ENCODE results near the gene TCAP. TPM values are rescaled to one million over a fixed set of nuclear protein-coding genes. Genes with fewer than 3 reads are reported as not detected.

Gene TCAP
- total RNA-seq, 1 donor from 2014 or later, result 0.98 TPM

DNA sequence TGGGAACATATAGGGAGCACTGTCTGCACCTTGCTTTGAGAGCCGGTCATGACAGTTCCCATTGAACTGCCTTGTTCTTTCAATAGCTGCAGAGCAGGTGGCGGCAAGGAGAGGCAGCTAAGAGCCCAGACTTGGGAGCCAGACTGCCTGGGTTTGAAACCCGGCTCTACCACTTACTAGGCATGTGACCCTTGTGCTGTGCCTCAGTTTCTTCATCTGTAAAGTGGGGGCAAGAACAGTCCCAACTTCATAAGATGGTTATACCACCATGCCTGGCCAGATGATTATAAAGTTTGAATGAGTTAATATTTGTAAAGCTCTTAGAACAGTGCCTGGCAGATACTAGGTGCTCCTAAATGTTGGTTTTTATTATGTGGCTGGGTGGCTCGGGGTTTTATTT, 49.1 kb downstream of the TCAP start:
- Mint-ChIP-seq H3K9me3 (ENCODE audit: unreplicated experiment) (no peaks in the 10 kb centered on the region), H3K4me1 (ENCODE audit: low read depth, unreplicated experiment) (no peaks in the 10 kb centered on the region), H3K4me3 (ENCODE audit: unreplicated experiment) (no peak overlapping the region), H3K27ac (ENCODE audit: unreplicated experiment) (no peak overlapping the region), H3K36me3 (ENCODE audit: low read depth, unreplicated experiment) (peaks cover 7% of the 10 kb centered on the region), H3K27me3 (ENCODE audit: low read depth, unreplicated experiment) (no peaks in the 10 kb centered on the region)
- Histone ChIP-seq H3K4me3 (ENCODE audit: insufficient read depth, low read depth, low read length) (no peak overlapping the region), H3K79me2 (ENCODE audit: insufficient read depth, low read length) (no peaks in the 10 kb centered on the region), H3K9ac (ENCODE audit: low read length) (no peak overlapping the region), H3K9me3 (ENCODE audit: insufficient read depth, low read depth, low read length) (no peaks in the 10 kb centered on the region), H3K27me3 (ENCODE audit: insufficient read depth, low read length) (no peaks in the 10 kb centered on the region), H3K4me1 (ENCODE audit: insufficient read depth, low read length) (no peaks in the 10 kb centered on the region), H3K4me2 (ENCODE audit: low read length) (no peak overlapping the region), H3K36me3 (ENCODE audit: insufficient read depth, low read length) (peaks cover 17% of the 10 kb centered on the region), H4K20me1 (ENCODE audit: insufficient read depth, low read length) (peaks cover 6% of the 10 kb centered on the region), H3K27ac (ENCODE audit: low read depth, low read length) (no peak overlapping the region), H2AFZ (ENCODE audit: low read depth, low read length) (no peak overlapping the region)
- no peak for DNase-seq (ENCODE audit: low read depth)
- TF ChIP-seq, protein P1, sequence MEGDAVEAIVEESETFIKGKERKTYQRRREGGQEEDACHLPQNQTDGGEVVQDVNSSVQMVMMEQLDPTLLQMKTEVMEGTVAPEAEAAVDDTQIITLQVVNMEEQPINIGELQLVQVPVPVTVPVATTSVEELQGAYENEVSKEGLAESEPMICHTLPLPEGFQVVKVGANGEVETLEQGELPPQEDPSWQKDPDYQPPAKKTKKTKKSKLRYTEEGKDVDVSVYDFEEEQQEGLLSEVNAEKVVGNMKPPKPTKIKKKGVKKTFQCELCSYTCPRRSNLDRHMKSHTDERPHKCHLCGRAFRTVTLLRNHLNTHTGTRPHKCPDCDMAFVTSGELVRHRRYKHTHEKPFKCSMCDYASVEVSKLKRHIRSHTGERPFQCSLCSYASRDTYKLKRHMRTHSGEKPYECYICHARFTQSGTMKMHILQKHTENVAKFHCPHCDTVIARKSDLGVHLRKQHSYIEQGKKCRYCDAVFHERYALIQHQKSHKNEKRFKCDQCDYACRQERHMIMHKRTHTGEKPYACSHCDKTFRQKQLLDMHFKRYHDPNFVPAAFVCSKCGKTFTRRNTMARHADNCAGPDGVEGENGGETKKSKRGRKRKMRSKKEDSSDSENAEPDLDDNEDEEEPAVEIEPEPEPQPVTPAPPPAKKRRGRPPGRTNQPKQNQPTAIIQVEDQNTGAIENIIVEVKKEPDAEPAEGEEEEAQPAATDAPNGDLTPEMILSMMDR (IDR thresholded peaks at IDR 0.05; ENCODE audit: insufficient read depth, low read depth, low read length), result no peak
- no peak for TF ChIP-seq EZH2 (IDR thresholded peaks at IDR 0.05; ENCODE audit: insufficient read depth, low read length)
- FAIRE-seq, result no peak

DNA sequence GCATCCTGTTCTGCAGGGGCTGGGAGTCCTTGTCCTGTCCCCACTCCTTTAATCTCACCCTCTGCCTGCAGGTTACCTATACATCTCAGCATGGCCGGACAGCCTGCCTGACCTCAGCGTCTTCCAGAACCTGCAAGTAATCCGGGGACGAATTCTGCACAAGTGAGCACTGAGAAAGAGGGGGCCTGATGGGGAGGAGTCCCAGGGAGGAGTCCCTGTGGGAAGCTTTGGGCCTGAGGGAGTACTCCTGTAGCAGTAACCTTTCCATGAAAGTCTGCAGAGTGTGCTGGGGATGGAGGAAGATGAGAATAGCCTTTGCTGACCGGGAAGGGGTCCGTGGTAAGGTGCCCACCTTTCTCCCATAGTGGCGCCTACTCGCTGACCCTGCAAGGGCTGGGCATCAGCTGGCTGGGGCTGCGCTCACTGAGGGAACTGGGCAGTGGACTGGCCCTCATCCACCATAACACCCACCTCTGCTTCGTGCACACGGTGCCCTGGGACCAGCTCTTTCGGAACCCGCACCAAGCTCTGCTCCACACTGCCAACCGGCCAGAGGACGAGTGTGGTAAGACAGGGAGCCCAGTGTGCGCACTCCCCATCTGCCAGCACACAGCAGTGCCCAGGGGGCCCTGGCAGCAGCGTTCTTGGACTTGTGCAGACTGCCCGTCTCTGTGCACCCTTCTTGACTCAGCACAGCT, 50.4 kb downstream of the TCAP start:
- TF ChIP-seq EZH2 (IDR thresholded peaks at IDR 0.05; ENCODE audit: insufficient read depth, low read length), result no peak
- TF ChIP-seq, protein P1 (IDR thresholded peaks at IDR 0.05; ENCODE audit: insufficient read depth, low read depth, low read length), result no peak
- Histone ChIP-seq H3K4me1 (ENCODE audit: insufficient read depth, low read length) (no peaks in the 10 kb centered on the region), H3K36me3 (ENCODE audit: insufficient read depth, low read length) (peaks cover 15% of the 10 kb centered on the region), H3K4me3 (ENCODE audit: insufficient read depth, low read depth, low read length) (no peak overlapping the region), H3K4me2 (ENCODE audit: low read length) (no peak overlapping the region), H2AFZ (ENCODE audit: low read depth, low read length) (no peak overlapping the region), H3K9ac (ENCODE audit: low read length) (no peak overlapping the region), H4K20me1 (ENCODE audit: insufficient read depth, low read length) (peaks cover under 1% of the 10 kb centered on the region), H3K9me3 (ENCODE audit: insufficient read depth, low read depth, low read length) (no peaks in the 10 kb centered on the region), H3K27me3 (ENCODE audit: insufficient read depth, low read length) (no peaks in the 10 kb centered on the region), H3K79me2 (ENCODE audit: insufficient read depth, low read length) (no peaks in the 10 kb centered on the region), H3K27ac (ENCODE audit: low read depth, low read length) (no peak overlapping the region)
- no peak for DNase-seq (ENCODE audit: low read depth)
- H3K9me3 Mint-ChIP-seq (ENCODE audit: unreplicated experiment), result no peaks in the 10 kb centered on the region
- no peaks in the 10 kb centered on the region for H3K4me1 Mint-ChIP-seq (ENCODE audit: low read depth, unreplicated experiment)
- peaks cover 11% of the 10 kb centered on the region for H3K36me3 Mint-ChIP-seq (ENCODE audit: low read depth, unreplicated experiment)
- H3K27ac Mint-ChIP-seq (ENCODE audit: unreplicated experiment), result no peak overlapping the region
- H3K4me3 Mint-ChIP-seq (ENCODE audit: unreplicated experiment), result no peak overlapping the region
- no peaks in the 10 kb centered on the region for H3K27me3 Mint-ChIP-seq (ENCODE audit: low read depth, unreplicated experiment)
- FAIRE-seq, result no peak

Other genes with a start within 250 kb of the TCAP start
- gene MED1, start 214.1 kb upstream of the TCAP start, total RNA-seq, result 43.8 and 46.6 TPM in 2 replicates
- gene CDK12, start 203.9 kb upstream of the TCAP start, total RNA-seq, result 55.7 and 56.6 TPM in 2 replicates
- not detected in 2 replicates for gene NEUROD2, start 57.4 kb upstream of the TCAP start, total RNA-seq
- 0.26 and 0.39 TPM in 2 replicates for gene PPP1R1B, start 38.4 kb upstream of the TCAP start, total RNA-seq
- 51.2 and 62.1 TPM in 2 replicates for gene STARD3, start 28.2 kb upstream of the TCAP start, total RNA-seq
- 0.59 and 1.5 TPM in 2 replicates for gene PNMT, start 3.1 kb downstream of the TCAP start, total RNA-seq
- 12.2 and 15.6 TPM in 2 replicates for gene PGAP3, start 22.7 kb downstream of the TCAP start, total RNA-seq
- gene ERBB2, start 34.7 kb downstream of the TCAP start, total RNA-seq, result 64.0 and 70.4 TPM in 2 replicates
- gene MIEN1, start 65.2 kb downstream of the TCAP start, total RNA-seq, result 38.9 and 41.3 TPM in 2 replicates
- gene GRB7, start 72.6 kb downstream of the TCAP start, total RNA-seq, result 1.8 and 3.3 TPM in 2 replicates
- 0.34 and 0.41 TPM in 2 replicates for gene IKZF3, start 199.0 kb downstream of the TCAP start, total RNA-seq
- not detected in 2 replicates for gene ZPBP2, start 202.9 kb downstream of the TCAP start, total RNA-seq

Data from astrocyte (in vitro differentiated cells and primary cell).